Dedifferentiated amniotic fluid mesenchymal stem cell (primary cell): ENCODE measurements around the gene TAF1C.
"Not testable (repeated sequence)": the region's sequence is repeated elsewhere in the genome, so short reads cannot be mapped to it uniquely, and the experiment has no call there.

Experiments
- DNase-seq: peaks from one replicate; pipeline ENCODE4 v3.0.0-alpha.2; 2016; ENCODE audit errors: extremely low spot score

TAF1C gene

GRCh38 chr16:84212154-84212553 is 25.3 kb upstream of the TAF1C start:
- DNase-seq, result no peak

- DNase-seq, result no peak
Observed at GRCh38 chr16:84209989-84210388, 23.1 kb upstream of the TAF1C start.

- DNase-seq, result no peak
Observed at GRCh38 chr16:84207879-84208278, 21.0 kb upstream of the TAF1C start.

GRCh38 chr16:84207251-84207650 is 20.4 kb upstream of the TAF1C start:
- no peak for DNase-seq

- no peak for DNase-seq
Observed at GRCh38 chr16:84205976-84206691, 19.3 kb upstream of the TAF1C start.

GRCh38 chr16:84205123-84205522 is 18.3 kb upstream of the TAF1C start:
- not testable (repeated sequence) for DNase-seq

- DNase-seq, result not testable (repeated sequence)
Observed at GRCh38 chr16:84204551-84204950, 17.7 kb upstream of the TAF1C start.

- DNase-seq, result no peak
Observed at GRCh38 chr16:84199861-84200260, 13.0 kb upstream of the TAF1C start.

GRCh38 chr16:84199097-84199496 is 12.2 kb upstream of the TAF1C start:
- DNase-seq, result no peak

GRCh38 chr16:84198401-84198800 is 11.5 kb upstream of the TAF1C start:
- no peak for DNase-seq

GRCh38 chr16:84197466-84198128 is 10.7 kb upstream of the TAF1C start:
- DNase-seq, result no peak

GRCh38 chr16:84196727-84197394 is 10.0 kb upstream of the TAF1C start:
- DNase-seq, result no peak

GRCh38 chr16:84196101-84196500 is 9.2 kb upstream of the TAF1C start:
- DNase-seq, result no peak

- DNase-seq, result no peak
Observed at GRCh38 chr16:84195201-84196093, 8.6 kb upstream of the TAF1C start.

- DNase-seq, result no peak
Observed at GRCh38 chr16:84194470-84195200, 7.8 kb upstream of the TAF1C start.

- no peak for DNase-seq
Observed at GRCh38 chr16:84194018-84194417, 7.2 kb upstream of the TAF1C start.

GRCh38 chr16:84193480-84193879 is 6.6 kb upstream of the TAF1C start:
- no peak for DNase-seq

GRCh38 chr16:84191466-84191865 is 4.6 kb upstream of the TAF1C start:
- DNase-seq, result no peak

- DNase-seq, result no peak
Observed at GRCh38 chr16:84190731-84191388, 4.0 kb upstream of the TAF1C start, which contains the start of gene ADAD2. Gene ADAD2, plus strand, starts transcription at chr16:84191157. Its CDS starts 74 bp downstream, at chr16:84191231.

GRCh38 chr16:84184775-84185174 is 2.1 kb downstream of the TAF1C start:
- DNase-seq, result no peak
